GM13976 (cell line): ENCODE results near the gene EPHA2.

ENCODE experiments used
- DNase-seq: peaks from one replicate; pipeline ENCODE4 v3.0.0; 2012; ENCODE audit warnings: low spot score
- CTCF ChIP-seq: IDR thresholded peaks from 2 replicates; pipeline ENCODE4 v1.5.1; 2012; ENCODE audit warnings: borderline replicate concordance, mild to moderate bottlenecking; ENCODE audit not compliant: insufficient read depth; ENCODE audit errors: extremely low read depth, missing control alignments, control extremely low read depth
- in situ Hi-C: fragments of 300-500 bp; cut with MboI; formaldehyde crosslinking; loops from one replicate; pipeline ENCODE4 v1.12.0; 2022; ENCODE audit warnings: low sequenced_read_pairs, mixed read lengths, inconsistent platforms; ENCODE audit not compliant: unreplicated experiment

Gene EPHA2

GRCh38 chr1:16177306-16177705 lies 21.4 kb upstream of the EPHA2 start:
- DNase-seq = no peak
- in situ Hi-C loops = no loop called here
- no peak for TF ChIP-seq CTCF

- DNase-seq = no peak
- no peak for TF ChIP-seq CTCF
- in situ Hi-C loops = no loop called here
These were observed 20.8 kb upstream of the EPHA2 start for GRCh38 chr1:16176653-16177052.

GRCh38 chr1:16175610-16176553 lies 20.0 kb upstream of the EPHA2 start:
- TF ChIP-seq CTCF = no peak
- no peak for DNase-seq
- in situ Hi-C loops = no loop called here

GRCh38 chr1:16174886-16175598 lies 19.2 kb upstream of the EPHA2 start:
- TF ChIP-seq CTCF = no peak
- DNase-seq = no peak
- in situ Hi-C loops = no loop called here

- in situ Hi-C loops = no loop called here
- TF ChIP-seq CTCF = no peak
- no peak for DNase-seq
These were observed 18.5 kb upstream of the EPHA2 start for GRCh38 chr1:16174261-16174868.

- in situ Hi-C loops = no loop called here
- DNase-seq = no peak
- no peak for TF ChIP-seq CTCF
These were observed 17.8 kb upstream of the EPHA2 start for GRCh38 chr1:16173447-16174260.
